ELF-1 (cell line): Measurements from ENCODE around the gene ZBTB7C.
A peak's percentile ranks its signal among the peaks of the same experiment; 100 is the strongest.

ENCODE experiments used
- DNase-seq: peaks from one replicate; pipeline ENCODE4 v3.0.0-alpha.2; 2016; ENCODE audit warnings: low read depth, low spot score

ZBTB7C gene

DNA sequence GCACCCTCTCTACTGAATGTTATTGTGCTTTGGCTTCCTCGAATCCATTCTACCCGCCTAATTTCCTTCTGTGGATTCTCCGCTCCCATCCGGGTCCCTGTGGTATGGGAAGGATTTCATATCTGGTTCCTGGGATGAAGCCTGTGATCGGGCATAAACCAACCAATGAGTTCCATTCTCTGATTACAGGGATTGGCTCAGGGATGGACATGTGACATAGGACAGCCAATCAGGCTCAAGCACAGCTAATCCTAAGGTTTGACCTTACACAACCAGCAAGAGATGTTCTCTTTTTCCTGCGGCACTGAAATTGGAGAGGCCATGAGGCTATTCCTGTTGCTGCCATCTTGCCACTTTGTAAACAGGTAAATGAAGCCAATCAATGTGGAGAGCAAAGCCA, 310.6 kb downstream of the ZBTB7C start:
- DNase-seq: no peak

DNA sequence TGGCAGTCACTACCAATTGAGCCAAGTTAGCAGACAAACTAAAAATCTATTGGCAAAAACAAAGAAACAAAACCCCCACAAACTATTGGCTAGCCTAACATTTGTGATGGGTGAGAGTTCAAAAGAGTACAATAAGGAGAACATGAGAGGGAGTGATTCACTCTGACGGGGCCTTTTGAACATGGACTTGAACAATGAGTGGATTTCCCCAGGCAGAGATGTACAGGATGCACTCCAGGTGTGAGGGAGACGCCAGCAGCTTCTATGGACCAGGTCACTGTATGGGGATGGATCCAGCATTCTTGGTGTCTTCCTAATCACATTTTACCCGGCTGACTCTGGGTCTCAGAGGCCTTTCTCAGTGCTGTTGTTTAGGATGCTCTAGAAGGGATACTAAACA, 311.2 kb downstream of the ZBTB7C start:
- no peak for DNase-seq

DNA sequence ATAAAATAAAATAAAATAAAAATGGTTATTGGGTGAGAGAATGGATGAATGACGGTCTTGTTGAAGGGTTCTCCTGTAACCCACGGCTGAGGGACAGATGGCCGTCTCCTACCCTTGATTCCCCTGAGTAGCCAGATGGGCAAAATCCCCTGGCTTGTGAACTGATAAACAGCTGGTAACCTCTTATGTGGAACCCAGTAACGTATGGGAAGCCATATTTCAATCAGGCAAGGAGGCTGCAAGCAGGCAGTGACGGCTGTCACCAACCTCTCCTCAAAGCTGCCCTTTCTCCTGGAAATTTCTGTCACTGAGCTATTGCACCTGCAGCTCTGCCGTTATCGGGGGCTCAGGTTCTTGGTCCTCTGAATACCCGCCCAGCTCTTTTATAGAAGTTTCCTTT, 313.5 kb downstream of the ZBTB7C start:
- no peak for DNase-seq

DNA sequence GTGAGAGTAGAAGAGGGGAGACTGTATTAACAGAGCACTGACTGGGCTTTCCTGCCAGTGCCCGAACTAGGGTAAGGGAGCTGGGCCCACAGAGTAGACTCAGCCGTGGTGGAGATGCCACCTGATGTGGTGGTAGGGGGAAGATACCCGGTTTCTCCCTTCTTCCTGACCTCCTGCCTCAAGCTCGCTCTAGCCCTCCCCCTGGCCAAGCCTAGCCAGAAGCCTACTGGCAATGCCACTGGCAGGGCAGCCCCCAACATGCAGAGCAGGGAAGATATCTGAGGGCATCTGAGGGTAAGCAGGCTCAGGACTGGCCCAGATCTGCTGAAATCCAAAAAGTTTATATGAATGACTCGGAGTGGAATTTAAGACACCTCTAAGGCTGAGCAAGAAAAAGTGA, 316.1 kb downstream of the ZBTB7C start:
- DNase-seq: no peak

DNA sequence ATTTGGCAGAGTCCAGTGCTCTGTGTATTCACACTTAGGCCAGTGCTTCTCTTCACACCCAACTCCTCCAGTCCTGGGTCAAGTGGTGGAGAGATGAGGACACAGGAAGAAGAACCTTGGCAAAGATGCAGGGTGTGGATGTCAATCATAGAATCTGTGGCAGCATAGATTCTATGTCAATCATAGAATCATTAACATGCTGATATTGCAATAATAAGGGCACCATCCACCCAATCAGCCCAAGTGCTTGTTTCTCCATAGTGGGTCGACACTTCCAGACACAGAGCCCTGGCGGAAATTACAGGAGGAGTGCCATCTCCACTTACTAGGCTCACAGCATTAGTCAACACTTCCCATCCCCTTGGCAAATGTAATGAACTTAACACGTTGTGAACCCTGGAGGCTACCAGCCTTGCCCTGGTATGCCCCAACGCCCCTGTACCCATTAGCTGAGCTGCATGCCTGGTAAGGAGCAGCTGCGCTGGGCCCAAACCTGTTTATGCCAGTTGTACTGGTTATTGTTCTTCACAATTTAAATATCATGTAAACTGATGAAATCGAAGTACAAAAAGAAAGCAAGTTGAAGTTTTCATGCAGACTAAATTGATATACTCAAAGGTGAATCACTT, 317.2 kb downstream of the ZBTB7C start:
- DNase-seq: no peak

DNA sequence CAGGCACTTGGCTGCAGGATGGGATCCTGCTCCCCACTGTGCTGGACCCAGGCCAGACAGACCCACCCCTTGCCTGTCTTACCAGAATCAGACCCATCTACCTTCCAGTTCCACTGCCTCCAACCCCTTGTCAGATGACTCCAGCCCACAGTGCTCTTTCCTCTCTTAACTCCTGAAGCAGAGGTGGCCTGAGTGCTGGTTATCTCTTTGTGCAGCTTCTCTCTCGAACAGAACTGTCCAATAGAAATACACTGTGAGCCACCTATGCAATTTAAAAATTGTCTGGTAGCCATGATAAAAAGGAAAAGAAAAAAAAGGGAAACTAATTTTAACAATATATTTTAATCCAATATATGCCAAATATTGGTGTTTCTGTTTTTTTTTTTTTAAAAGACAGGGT, 318.5 kb downstream of the ZBTB7C start:
- DNase-seq: no peak

DNA sequence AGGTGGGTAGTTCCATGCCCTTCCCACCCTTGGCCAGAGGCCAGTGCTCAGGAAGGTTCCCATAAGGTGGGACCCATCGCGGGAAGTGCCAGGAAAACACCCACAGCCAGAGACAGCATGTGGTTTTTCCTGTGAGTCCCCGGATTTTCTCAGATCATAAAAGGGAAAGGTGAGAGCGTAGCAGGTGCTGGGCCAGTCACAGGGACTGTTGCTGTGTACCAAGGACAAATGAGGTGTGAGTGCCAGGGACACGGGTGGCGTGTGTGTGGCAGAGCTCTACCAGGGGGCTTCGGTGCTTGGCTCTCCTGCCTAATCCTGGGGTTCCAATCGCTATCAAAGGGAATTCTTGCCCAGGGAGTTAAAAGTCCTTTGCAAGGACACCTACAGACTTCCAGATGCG, 319.2 kb downstream of the ZBTB7C start:
- no peak for DNase-seq

DNA sequence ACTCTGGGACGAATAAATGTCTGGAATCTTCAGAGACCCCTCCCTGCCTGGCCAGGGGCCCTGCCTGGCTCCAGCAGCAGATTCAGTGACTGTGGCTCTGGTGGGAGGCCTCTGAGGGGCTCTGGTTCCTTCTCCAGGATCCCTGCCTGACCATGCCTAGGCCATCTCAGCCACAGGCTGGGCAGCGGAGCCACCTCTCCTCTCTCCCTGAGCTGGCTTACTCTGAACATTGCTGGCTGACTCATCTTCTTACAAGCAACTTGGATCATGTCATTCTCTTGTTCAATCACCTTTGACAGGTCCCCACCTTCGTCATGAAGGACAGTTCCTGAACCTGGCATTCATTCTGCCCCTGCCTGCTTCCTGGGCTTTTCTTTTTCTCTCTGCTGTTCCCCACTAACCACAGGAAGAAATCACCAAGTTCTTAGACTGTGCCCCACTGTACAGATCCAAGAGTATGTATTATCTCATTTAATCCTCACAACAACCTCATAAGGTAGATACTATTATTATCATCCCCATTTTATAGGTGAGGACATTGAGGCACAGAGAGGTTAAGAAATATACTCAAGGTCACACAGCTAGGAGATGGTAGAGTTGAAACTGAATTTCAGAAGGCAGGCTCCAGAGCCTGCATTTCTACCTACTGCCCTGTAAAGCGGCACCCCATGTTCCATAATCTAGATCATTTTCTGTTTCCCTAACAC, 323.2 kb downstream of the ZBTB7C start:
- peak; percentile 37 for DNase-seq

DNA sequence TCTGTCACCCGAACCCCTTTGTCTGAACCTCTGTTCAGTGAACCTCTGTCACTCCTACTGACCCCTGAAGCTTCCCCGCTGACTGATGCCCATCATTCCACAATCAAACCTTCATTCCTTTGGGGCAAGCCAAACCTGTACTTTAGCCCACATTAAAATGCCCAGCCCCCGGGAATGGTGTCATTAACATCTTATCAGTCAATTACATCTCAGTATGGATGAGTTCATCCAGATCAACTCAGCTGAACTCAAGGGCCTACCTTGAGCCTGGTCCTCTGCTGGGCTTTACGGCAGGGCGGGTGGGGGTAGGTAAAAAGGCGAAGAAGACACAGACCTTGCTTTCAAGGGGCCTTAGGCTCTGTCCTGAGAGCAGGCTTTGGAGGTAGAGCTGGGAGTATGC, 324.3 kb downstream of the ZBTB7C start:
- no peak for DNase-seq

DNA sequence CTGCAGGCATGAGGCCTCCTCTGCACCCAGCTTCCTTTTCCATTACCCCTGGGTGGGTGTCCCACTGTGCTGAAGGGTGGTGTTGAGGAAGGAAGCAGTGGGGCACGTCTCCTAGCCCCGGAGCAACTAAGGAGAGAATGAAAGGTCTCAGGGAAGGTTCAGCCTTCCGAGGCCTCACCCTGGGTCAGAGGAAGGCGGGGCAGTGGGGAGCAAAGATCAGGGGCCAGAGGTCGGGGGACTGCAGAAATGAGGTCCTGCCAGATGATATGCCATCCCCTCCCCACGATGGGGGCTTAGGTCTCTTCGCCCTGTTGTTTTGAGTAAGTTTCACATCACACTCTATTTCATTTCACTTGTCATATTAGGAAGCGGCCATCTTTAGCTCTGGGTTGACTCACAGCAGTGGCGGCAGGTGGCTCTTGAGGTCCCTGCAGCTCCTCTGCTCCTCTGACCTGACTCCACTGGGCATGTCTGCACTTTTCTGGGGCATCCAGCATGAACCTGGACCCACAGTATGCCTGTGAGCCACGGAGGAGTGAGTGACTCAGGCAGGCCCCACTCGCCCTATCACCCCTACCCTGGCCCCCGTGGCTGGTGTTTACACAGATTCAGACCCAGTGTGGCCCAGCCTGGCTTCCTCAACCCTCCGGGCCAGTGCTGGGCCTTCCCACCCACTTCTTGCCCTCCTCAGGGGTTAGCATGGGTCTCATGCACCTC, 325.0 kb downstream of the ZBTB7C start:
- no peak for DNase-seq

DNA sequence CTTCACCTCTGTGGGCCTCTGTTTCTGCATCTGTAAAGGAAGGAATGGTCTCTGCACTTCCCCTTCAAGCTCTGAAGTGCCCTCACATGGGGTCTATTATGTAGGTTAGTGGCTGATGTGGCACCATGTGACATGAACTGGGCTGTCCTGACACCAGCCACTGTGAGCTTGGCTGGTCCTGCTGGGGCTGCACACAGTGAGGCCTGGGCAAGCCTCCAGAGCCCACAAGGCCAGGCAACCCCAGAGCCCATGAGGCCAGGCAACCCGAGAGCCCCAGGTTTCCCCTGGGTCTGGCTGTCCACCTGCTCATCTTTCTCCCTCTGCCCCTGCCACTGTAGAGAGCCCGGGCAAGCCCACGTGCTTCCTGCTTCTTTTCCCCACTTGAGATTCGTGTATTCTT, 328.6 kb downstream of the ZBTB7C start:
- no peak for DNase-seq

DNA sequence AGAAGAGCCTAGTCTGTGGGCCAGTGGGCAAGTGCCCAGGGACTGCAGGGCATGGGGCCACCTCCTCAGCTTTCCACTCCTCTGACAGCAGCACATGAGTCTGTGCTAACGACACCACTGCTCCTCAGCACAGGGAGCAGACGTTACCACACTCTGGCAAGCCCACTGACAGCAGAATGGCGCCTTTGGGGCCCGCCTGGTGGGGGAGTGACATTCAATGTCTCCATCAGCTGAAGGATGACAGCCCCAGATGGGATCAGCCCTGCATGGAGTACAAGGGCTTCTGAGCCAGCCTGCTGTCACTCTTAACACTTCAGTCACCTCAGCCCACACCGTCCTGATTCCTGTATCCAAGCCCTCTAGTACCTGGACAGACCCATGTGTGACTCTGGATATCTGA, 329.3 kb downstream of the ZBTB7C start:
- no peak for DNase-seq

DNA sequence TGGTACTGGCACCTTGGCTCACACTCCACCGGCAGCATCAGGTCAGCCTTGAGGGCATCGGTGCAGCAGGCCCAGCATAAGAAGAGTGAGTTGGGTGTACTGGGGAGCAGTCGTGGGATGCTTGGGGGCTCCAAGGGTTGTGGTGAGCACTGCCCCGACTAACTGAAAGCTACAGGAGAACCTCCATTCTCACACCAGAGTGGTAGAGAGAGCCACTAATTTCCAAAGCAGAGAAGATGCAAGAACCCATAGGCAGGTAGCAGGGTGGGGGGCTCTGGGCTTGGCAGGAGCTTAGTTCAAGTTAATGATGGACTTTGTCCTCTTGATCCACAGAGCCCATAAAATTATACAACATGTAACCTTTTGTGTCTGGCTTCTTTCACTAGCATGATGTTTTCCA, 330.7 kb downstream of the ZBTB7C start:
- no peak for DNase-seq

DNA sequence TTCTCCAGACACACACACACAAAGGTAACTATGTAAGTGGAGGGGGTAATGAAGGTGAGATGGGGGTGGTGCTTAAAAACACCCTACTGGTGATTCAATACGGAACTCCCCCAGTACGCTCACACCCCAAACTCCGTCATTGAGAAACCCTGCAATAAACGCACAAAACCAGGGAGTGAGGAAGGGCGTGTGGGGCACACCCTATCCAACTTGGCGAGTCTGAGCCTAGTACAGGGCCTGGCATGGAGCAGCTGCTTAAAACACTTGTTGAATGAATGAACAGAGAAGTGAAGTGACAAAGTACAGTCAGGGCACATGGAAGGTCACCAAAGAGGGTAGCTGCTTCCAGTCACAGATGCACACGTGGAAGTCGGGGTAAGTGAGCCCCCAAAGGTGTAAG, 331.9 kb downstream of the ZBTB7C start:
- no peak for DNase-seq

DNA sequence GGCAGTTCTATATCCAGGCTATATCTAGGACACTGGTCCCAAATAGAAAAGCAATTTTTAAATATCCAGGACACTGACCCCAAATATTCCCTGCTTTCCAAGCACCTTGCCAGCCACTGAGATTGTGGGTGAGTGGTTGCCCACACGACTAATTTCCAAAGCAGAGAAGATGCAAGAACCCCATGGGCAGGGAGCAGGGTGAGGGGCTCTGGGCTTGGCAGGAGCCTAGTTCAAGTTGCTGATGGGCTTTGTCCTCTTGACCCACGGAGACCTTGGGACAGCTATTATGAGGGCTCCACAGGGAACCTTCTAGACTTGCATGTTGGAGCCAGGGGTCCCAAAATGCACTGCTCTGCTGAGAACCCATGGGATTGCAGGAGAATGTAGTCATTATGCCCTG, 332.7 kb downstream of the ZBTB7C start:
- no peak for DNase-seq

DNA sequence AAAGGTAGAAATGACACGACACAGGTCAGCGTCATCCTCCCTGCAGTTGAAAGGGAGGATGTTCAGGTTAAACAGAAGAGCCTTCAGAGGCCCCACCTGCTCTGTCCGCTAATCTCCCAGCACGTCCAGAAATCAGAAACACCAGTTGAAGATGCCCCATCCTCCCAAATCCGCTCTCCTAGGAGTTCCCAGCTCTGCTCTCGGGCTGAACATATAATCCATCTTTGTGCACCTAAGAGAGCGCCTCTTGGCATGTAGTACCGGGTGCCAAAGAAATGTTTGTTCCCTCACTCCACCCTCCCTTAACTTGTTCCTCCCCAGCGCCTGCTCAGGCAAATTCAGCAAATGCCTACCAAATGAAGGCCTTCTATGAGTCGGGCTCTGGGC, 333.5 kb downstream of the ZBTB7C start:
- no peak for DNase-seq

DNA sequence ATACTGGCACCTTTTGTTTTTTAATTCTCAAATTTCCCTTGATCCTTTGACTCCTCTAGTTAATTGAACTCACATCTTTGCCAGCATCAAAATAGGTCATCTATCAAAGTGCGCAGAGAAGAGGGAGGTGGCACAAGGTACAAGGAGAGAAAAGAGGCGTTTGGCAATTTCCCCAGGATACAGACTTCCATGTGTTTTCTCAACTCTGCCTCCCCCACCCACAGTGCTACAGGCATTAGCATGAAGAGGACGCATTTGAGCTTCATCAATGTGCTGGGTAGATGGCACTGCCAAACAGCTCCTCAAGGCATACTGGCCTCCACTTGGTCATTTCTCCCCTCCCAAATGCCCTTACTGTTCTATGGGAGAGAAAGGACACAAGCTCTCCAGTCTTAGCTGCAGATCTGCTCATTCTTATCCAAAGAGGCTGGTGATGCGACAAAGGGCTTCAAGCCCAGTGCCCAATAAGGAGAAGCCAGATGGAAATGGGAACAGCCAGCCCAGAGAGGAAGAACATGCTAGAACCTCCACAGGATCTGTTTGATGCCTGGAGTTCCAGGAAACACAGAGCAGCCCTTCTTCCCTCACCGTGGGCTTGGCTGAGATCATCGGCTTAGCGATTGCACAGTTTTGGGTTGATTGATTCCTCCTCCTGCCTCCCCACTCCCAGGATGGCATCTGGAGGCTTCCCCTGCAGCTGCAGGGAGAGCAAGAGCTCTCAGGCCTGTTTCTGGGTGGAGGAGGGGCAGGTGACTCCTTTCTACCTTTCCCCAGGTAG, 334.1 kb downstream of the ZBTB7C start:
- DNase-seq: no peak

DNA sequence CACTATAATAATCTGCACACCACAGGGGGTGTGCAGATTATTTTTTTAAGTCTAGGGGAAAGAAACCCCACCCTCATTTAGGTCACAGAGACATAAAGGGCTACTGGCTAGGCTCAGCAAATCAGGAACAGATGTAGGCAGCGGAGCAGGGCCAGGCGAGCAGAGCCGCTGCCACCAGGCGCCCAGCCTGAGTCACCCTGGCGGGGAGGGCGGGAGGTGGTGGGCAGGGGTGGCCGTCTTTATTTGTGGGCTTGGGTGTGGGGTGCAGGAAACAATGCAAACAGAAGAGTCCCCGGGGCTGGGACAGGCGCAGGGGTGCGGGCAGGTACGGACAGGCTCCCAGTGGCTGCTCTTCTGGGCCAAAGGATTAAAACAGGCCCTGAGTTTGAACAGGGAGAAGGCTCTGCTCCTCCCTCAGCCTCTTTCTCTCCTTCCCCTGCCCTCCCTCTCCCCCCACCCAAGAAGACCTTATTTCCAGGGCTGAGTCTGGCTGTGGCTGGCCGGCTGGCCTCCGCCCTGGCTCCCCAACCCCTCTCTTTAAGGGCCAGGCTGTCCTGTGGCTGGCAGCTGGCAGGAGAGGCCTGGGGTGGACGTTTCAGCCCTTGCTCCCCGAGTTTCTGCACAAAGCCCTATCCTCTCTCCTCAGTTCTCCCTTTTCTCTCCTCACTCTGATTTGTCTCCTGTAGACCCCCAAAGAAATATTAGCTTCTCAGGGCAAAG, 335.8 kb downstream of the ZBTB7C start:
- no peak for DNase-seq

DNA sequence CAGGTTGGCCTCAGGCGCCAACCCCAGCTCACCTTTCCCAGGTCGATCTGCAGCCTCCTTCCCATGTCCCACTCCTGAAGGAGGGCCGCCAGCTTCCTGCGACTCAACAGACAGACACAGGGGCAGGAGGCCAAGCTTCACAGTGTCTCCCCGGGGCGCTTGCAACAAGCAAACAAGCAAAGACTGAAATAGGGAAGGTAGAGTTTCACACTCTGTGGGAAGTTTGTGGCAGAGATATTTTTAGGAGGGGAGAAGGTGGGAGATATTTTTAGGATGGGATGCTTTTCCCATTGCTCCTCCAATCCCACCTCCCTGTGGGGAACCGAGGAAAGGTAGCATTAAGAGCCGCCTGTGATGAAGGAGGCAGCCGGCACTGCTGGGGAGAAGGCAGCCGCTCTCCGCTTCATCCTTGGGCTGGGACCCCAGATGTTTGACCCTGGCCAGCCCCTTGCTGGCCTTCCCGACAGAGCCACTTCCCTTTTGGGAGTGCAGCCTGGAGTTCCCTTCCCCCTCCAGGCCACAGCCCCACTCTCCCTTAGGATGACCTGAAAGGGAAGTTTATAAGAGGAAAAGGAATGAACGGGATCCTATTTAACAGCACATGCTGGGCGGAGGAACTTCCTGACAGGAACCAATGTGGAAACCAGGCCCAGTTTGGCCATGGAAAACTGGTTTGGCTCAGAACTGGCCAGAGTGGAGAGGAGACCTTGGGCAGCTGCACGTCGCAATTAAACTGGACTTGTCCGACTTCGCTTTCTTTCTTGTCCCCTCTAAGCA, 336.6 kb downstream of the ZBTB7C start:
- no peak for DNase-seq

DNA sequence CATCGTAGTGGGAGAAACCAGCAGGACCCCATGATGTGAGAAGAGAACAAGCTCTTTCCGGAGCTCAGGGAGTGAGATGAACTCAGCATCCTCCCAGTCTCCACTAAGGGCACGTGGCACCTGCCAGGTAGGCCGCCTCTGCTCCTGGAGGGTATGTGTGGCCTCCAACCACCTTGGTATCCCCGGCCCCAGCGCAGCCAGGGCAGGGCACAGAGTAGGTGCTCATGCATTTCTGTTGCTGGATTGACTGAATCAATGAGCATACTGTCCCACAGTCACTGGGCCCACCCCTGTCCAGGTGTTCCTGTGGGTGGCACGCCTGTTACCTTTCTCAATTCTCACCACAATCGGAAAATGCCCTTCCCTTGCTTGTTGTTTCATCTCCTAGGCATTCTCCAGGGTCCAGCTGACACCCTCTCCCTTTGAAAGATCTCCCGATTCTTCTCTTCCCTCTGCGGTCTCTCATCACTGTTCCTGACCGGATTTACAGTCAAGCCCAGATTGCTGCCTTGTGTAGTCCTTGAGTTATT, 340.2 kb downstream of the ZBTB7C start:
- DNase-seq: no peak

DNA sequence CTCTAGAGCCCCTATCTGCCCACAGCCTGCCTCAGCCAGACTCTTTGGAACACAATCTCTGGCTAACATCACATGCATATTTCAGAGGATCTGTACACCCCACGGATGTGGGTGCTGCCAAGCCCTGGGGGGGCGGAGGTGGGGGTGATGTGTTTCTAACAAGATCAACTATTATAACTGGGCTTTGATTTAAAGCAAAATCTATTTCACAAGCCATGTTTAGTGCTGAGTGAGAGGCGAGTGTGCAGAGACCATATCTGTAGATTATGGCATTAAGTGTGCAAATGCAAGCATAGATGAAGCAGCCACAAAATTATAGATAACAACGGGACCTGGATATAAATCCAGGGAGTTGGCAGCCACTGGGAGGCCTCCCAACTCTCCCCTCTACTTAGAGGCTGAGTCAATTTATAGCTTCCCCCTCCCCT, 342.9 kb downstream of the ZBTB7C start:
- DNase-seq: no peak
